Fibroblast of pulmonary artery (primary cell): ENCODE results near the gene MINDY1.
A peak's percentile ranks its signal among the peaks of the same experiment; 100 is the strongest.

Source experiments
- DNase-seq: peaks from one replicate; pipeline ENCODE4 v3.0.0-alpha.2; 2010; ENCODE audit warnings: low read depth
- H3K4me3 ChIP-seq: replicated peaks from 2 replicates; pipeline ENCODE4 v1.5.1; 2011; ENCODE audit warnings: low read depth, mild to moderate bottlenecking, control low read depth, low read length, moderate library complexity
- CTCF ChIP-seq: IDR thresholded peaks from 2 replicates; pipeline ENCODE4 v1.5.1; 2011; ENCODE audit warnings: mild to moderate bottlenecking, control low read depth, low read length, inconsistent platforms; ENCODE audit errors: missing control alignments

Gene MINDY1

GRCh38 chr1:151049458-151049857, 42.8 kb upstream of the MINDY1 start:
- no peak for DNase-seq
- TF ChIP-seq CTCF: no peak
- H3K4me3 ChIP-seq: no peak overlapping the region

GRCh38 chr1:151048645-151049032, 41.9 kb upstream of the MINDY1 start:
- H3K4me3 ChIP-seq: peak overlapping the region; percentile 72
- DNase-seq: no peak
- TF ChIP-seq CTCF: no peak

GRCh38 chr1:151047925-151048644, 41.4 kb upstream of the MINDY1 start:
- peak overlapping the region; percentile 72 for H3K4me3 ChIP-seq
- peak; percentile 72 for DNase-seq
- peak; percentile 56 for TF ChIP-seq CTCF

- peak; percentile 59 for DNase-seq
- TF ChIP-seq CTCF: no peak
These were observed 40.9 kb upstream of the MINDY1 start, which contains the start of gene C1orf56 for GRCh38 chr1:151047591-151047924. Gene C1orf56 (plus strand): TSS chr1:151047751. CDS start chr1:151047848, 97 bp downstream.

GRCh38 chr1:151043163-151043562, 36.5 kb upstream of the MINDY1 start:
- no peak for DNase-seq
- H3K4me3 ChIP-seq: no peak overlapping the region
- TF ChIP-seq CTCF: no peak

More at GRCh38 chr1:151047591-151047924, 40.9 kb upstream of the MINDY1 start, which contains the start of gene C1orf56:
- H3K4me3 ChIP-seq: peak within 1 kb of the TSS; percentile 72

- no peak overlapping the region for H3K4me3 ChIP-seq
- DNase-seq: no peak
- TF ChIP-seq CTCF: no peak
These were observed 32.8 kb upstream of the MINDY1 start for GRCh38 chr1:151039521-151039920.

- no peak for DNase-seq
- no peak for TF ChIP-seq CTCF
These were observed 30.3 kb upstream of the MINDY1 start for GRCh38 chr1:151037032-151037431.

More at GRCh38 chr1:151037032-151037431, 30.3 kb upstream of the MINDY1 start:
- no peak overlapping the region for H3K4me3 ChIP-seq
